Measurements from ENCODE around the gene C1QTNF12. TPM values are rescaled to one million over a fixed set of nuclear protein-coding genes. Genes with fewer than 3 reads are reported as not detected.

The C1QTNF12 gene
- polyA plus RNA-seq, 3 donors from 2014 or later, result not detected

- Mint-ChIP-seq H3K27me3 (ENCODE audit: low read depth in 3 of 3) (peaks cover 0 to 1% (median 0%) of the 10 kb centered on the region in 3 donors), H3K36me3 (no peaks in the 10 kb centered on the region), H3K9me3 (no peaks in the 10 kb centered on the region), H3K27ac (no peak overlapping the region), H3K4me3 (no peak overlapping the region), H3K4me1 (peaks cover 2 to 12% of the 10 kb centered on the region in 2 donors)
- no peak for DNase-seq
Observed at GRCh38 chr1:1245817-1246576, 525 bp downstream of the C1QTNF12 start.

- Mint-ChIP-seq H3K4me3 (no peak overlapping the region), H3K27ac (no peak overlapping the region), H3K27me3 (ENCODE audit: low read depth in 3 of 3) (peaks cover 0 to 1% (median 0%) of the 10 kb centered on the region in 3 donors), H3K36me3 (no peaks in the 10 kb centered on the region), H3K4me1 (peaks cover 0 to 6% of the 10 kb centered on the region in 2 donors), H3K9me3 (no peaks in the 10 kb centered on the region)
- no peak for DNase-seq
Observed at GRCh38 chr1:1245178-1245816, 1.2 kb downstream of the C1QTNF12 start.

- Mint-ChIP-seq H3K36me3 (no peaks in the 10 kb centered on the region), H3K4me1 (no peaks in the 10 kb centered on the region), H3K27me3 (ENCODE audit: low read depth in 3 of 3) (peaks cover 0 to 1% (median 0%) of the 10 kb centered on the region in 3 donors), H3K9me3 (no peaks in the 10 kb centered on the region), H3K27ac (no peak overlapping the region), H3K4me3 (no peak overlapping the region)
- no peak for DNase-seq
Observed at GRCh38 chr1:1244192-1244811, 2.2 kb downstream of the C1QTNF12 start.

- H3K4me3 Mint-ChIP-seq, result no peak overlapping the region
- no peaks in the 10 kb centered on the region for H3K36me3 Mint-ChIP-seq
- H3K9me3 Mint-ChIP-seq, result no peaks in the 10 kb centered on the region
- no peak overlapping the region for H3K27ac Mint-ChIP-seq
- peaks cover 0 to 1% (median 0%) of the 10 kb centered on the region in 3 donors for H3K27me3 Mint-ChIP-seq (ENCODE audit: low read depth in 3 of 3)
- H3K4me1 Mint-ChIP-seq, result no peaks in the 10 kb centered on the region
- no peak for DNase-seq
Observed at GRCh38 chr1:1243807-1244191, 2.7 kb downstream of the C1QTNF12 start.

GRCh38 chr1:1243266-1243660 lies 3.3 kb downstream of the C1QTNF12 start:
- Mint-ChIP-seq H3K4me1 (no peaks in the 10 kb centered on the region), H3K27me3 (ENCODE audit: low read depth in 3 of 3) (peaks cover 0 to 1% (median 0%) of the 10 kb centered on the region in 3 donors), H3K9me3 (no peaks in the 10 kb centered on the region), H3K36me3 (no peaks in the 10 kb centered on the region), H3K4me3 (no peak overlapping the region), H3K27ac (no peak overlapping the region)
- DNase-seq, result no peak

- Mint-ChIP-seq H3K36me3 (no peaks in the 10 kb centered on the region), H3K27ac (no peak overlapping the region), H3K4me1 (no peaks in the 10 kb centered on the region), H3K9me3 (no peaks in the 10 kb centered on the region), H3K27me3 (ENCODE audit: low read depth in 3 of 3) (peaks cover 0 to 1% (median 0%) of the 10 kb centered on the region in 3 donors), H3K4me3 (no peak overlapping the region)
- DNase-seq, result no peak
Observed at GRCh38 chr1:1242461-1243265, 3.9 kb downstream of the C1QTNF12 start.

GRCh38 chr1:1241588-1242219 lies 4.8 kb downstream of the C1QTNF12 start:
- no peaks in the 10 kb centered on the region for H3K27me3 Mint-ChIP-seq (ENCODE audit: low read depth in 3 of 3)
- no peaks in the 10 kb centered on the region for H3K4me1 Mint-ChIP-seq
- no peaks in the 10 kb centered on the region for H3K36me3 Mint-ChIP-seq
- no peak for DNase-seq
- H3K27ac Mint-ChIP-seq, result no peak overlapping the region
- no peaks in the 10 kb centered on the region for H3K9me3 Mint-ChIP-seq
- H3K4me3 Mint-ChIP-seq, result no peak overlapping the region

- H3K4me1 Mint-ChIP-seq, result no peaks in the 10 kb centered on the region
- no peaks in the 10 kb centered on the region for H3K27me3 Mint-ChIP-seq (ENCODE audit: low read depth in 3 of 3)
- no peaks in the 10 kb centered on the region for H3K36me3 Mint-ChIP-seq
- no peak overlapping the region for H3K27ac Mint-ChIP-seq
- H3K4me3 Mint-ChIP-seq, result no peak overlapping the region
- no peaks in the 10 kb centered on the region for H3K9me3 Mint-ChIP-seq
- no peak for DNase-seq
Observed at GRCh38 chr1:1240822-1241587, 5.5 kb downstream of the C1QTNF12 start.

- H3K9me3 Mint-ChIP-seq, result no peaks in the 10 kb centered on the region
- H3K27ac Mint-ChIP-seq, result no peak overlapping the region
- H3K27me3 Mint-ChIP-seq (ENCODE audit: low read depth in 3 of 3), result no peaks in the 10 kb centered on the region
- H3K36me3 Mint-ChIP-seq, result no peaks in the 10 kb centered on the region
- no peak overlapping the region for H3K4me3 Mint-ChIP-seq
- no peaks in the 10 kb centered on the region for H3K4me1 Mint-ChIP-seq
- DNase-seq, result no peak
Observed at GRCh38 chr1:1240348-1240732, 6.2 kb downstream of the C1QTNF12 start.

GRCh38 chr1:1239614-1240347 lies 6.7 kb downstream of the C1QTNF12 start:
- H3K4me3 Mint-ChIP-seq, result no peak overlapping the region
- no peak overlapping the region for H3K27ac Mint-ChIP-seq
- DNase-seq, result no peak
- no peaks in the 10 kb centered on the region for H3K27me3 Mint-ChIP-seq (ENCODE audit: low read depth in 3 of 3)
- H3K36me3 Mint-ChIP-seq, result no peaks in the 10 kb centered on the region
- no peaks in the 10 kb centered on the region for H3K4me1 Mint-ChIP-seq
- H3K9me3 Mint-ChIP-seq, result no peaks in the 10 kb centered on the region

GRCh38 chr1:1239227-1239613 lies 7.3 kb downstream of the C1QTNF12 start:
- Mint-ChIP-seq H3K36me3 (no peaks in the 10 kb centered on the region), H3K4me1 (peaks cover 4 to 5% of the 10 kb centered on the region in 2 donors), H3K27me3 (ENCODE audit: low read depth in 3 of 3) (peaks cover 0 to 2% (median 0%) of the 10 kb centered on the region in 3 donors), H3K27ac (no peak overlapping the region), H3K9me3 (no peaks in the 10 kb centered on the region), H3K4me3 (no peak overlapping the region)
- no peak for DNase-seq

GRCh38 chr1:1238702-1239178 lies 7.8 kb downstream of the C1QTNF12 start:
- Mint-ChIP-seq H3K9me3 (no peaks in the 10 kb centered on the region), H3K4me1 (peaks cover 9 to 10% of the 10 kb centered on the region in 2 donors), H3K4me3 (no peak overlapping the region), H3K27me3 (ENCODE audit: low read depth in 3 of 3) (peaks cover under 1 to 6% (median under 1%) of the 10 kb centered on the region in 3 donors), H3K36me3 (peaks cover 0 to 3% (median 0%) of the 10 kb centered on the region in 3 donors), H3K27ac (no peak overlapping the region)
- DNase-seq, result no peak

Measured in immature natural killer cell (primary cell).